Dendritic cell treated with granulocyte-macrophage colony-stimulating factor and Interleukin-4, amounts not matched to agents 40 ng/mL and 50 ng/mL, for 4 days (primary cell): ENCODE results near the gene EXOC6B.

Experiments used
- H3K27ac Mint-ChIP-seq: one replicate; pipeline ENCODE4 v1.8.0; 2022; ENCODE audit warnings: mild to moderate bottlenecking, mixed read lengths
- H3K27me3 Mint-ChIP-seq: one replicate; pipeline ENCODE4 v1.8.0; 2022; ENCODE audit warnings: mild to moderate bottlenecking, mixed read lengths
- H3K36me3 Mint-ChIP-seq: one replicate; pipeline ENCODE4 v1.8.0; 2022; ENCODE audit warnings: low read depth, mixed read lengths
- H3K4me1 Mint-ChIP-seq: one replicate; pipeline ENCODE4 v1.8.0; 2022; ENCODE audit warnings: low read depth, mixed read lengths
- H3K4me3 Mint-ChIP-seq: one replicate; pipeline ENCODE4 v1.8.0; 2022; ENCODE audit warnings: mild to moderate bottlenecking, moderate library complexity, mixed read lengths
- H3K9me3 Mint-ChIP-seq: one replicate; pipeline ENCODE4 v1.8.0; 2022; ENCODE audit warnings: mixed read lengths
- intact Hi-C: fragments of 100-400 bp; cut with micrococcal nuclease; formaldehyde crosslinking; loops from one replicate; pipeline ENCODE4 v1.15.0; 2022

The EXOC6B gene

DNA sequence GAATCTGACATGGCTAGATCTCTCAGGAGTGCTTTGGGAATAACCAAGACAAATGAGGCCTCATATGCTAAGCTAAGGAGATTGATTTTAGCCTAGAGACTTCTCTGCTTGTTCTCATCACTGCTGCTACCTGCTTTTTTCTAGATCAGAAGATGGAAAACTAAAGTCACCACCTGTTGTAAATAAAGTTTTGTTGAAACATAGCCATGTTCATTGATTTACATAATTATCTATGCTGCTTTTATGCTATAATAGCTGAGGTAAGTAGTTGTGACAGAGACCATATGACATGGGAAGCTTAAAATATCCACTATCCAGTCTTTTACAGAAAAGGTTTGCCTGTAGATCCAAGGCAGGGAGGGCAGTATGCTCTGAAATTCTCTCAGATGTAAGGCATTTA, 632.1 kb downstream of the EXOC6B start:
- Mint-ChIP-seq H3K36me3 (no peaks in the 10 kb centered on the region), H3K27me3 (no peaks in the 10 kb centered on the region)
- intact Hi-C loops, result no loop called here

GRCh38 chr2:72191441-72191840, 634.4 kb downstream of the EXOC6B start:
- peaks cover 19% of the 10 kb centered on the region for H3K9me3 Mint-ChIP-seq

More for the DNA sequence above, 632.1 kb downstream of the EXOC6B start:
- Mint-ChIP-seq H3K27ac (no peak overlapping the region), H3K4me1 (no peaks in the 10 kb centered on the region), H3K9me3 (peaks cover 19% of the 10 kb centered on the region), H3K4me3 (no peak overlapping the region)

DNA sequence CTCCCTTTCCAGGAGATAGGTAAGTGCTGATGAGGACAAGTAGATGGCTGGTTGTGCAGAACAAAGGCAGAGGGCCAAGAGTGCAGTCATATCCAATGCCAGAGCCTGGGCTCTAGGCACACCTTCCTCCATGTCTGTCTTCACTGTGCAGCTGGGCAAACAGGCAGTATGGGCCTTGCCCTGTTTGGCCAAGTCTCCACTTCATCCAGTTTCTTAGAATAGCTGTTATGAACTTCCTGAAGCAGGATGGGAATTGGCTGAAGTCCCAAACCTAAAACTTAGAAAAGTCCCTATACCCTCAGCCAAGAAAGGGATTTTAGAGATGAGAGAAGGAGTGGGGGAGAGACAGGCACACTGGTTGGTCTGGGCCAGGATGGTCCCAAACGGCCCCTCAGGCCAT, 640.6 kb downstream of the EXOC6B start:
- Mint-ChIP-seq H3K4me3 (no peak overlapping the region), H3K4me1 (no peaks in the 10 kb centered on the region), H3K27ac (no peak overlapping the region), H3K9me3 (peaks cover 11% of the 10 kb centered on the region), H3K36me3 (no peaks in the 10 kb centered on the region), H3K27me3 (no peaks in the 10 kb centered on the region)
- intact Hi-C loops, result no loop called here

More at GRCh38 chr2:72191441-72191840, 634.4 kb downstream of the EXOC6B start:
- intact Hi-C loops, result no loop called here
- Mint-ChIP-seq H3K36me3 (no peaks in the 10 kb centered on the region), H3K27ac (no peak overlapping the region), H3K4me1 (no peaks in the 10 kb centered on the region), H3K27me3 (no peaks in the 10 kb centered on the region), H3K4me3 (no peak overlapping the region)

DNA sequence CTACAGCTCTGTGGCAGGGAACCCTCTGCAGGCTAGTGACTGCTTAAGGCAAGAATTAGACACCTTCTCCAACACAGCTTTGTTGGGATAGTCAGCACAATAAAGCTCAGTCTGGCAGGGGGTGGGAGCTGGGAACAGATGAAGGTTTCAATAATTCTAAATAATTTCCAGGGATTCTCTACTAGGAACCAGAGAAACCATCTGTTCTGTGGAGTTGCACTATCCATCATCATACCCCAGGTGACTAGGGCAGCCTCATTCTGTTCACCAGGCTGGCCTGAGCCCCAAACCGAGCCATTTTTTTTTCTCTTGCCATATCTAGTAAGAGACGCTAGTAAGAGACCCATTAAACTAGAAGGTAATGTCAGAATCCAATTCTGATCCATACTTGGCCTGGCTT, 642.4 kb downstream of the EXOC6B start:
- intact Hi-C loops, result no loop called here
- H3K9me3 Mint-ChIP-seq, result no peaks in the 10 kb centered on the region
- H3K4me1 Mint-ChIP-seq, result no peaks in the 10 kb centered on the region

DNA sequence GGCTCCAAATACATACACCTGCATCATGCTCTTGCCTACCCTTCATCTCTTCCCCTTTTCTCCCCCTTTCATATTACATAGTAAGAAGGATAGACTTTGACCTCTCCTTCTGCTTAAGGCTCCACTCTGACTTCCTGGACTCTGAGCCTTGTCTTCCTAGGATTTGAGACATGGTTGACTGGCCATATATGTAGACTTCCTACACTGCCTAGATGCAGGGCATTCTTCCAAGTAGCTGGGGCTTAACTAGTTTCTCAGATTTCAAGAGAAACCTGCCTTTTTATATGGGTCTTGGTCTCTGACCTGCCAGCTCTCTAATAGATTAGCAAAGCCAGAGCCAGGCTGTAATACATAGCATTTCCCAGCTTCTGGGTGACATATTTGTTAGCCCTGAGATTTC, 642.8 kb downstream of the EXOC6B start:
- Mint-ChIP-seq H3K9me3 (no peaks in the 10 kb centered on the region), H3K4me1 (no peaks in the 10 kb centered on the region), H3K4me3 (no peak overlapping the region), H3K27me3 (no peaks in the 10 kb centered on the region), H3K36me3 (no peaks in the 10 kb centered on the region), H3K27ac (no peak overlapping the region)
- intact Hi-C loops, result no loop called here

More for the DNA sequence above, 642.4 kb downstream of the EXOC6B start:
- H3K27me3 Mint-ChIP-seq, result no peaks in the 10 kb centered on the region
- H3K4me3 Mint-ChIP-seq, result no peak overlapping the region
- no peaks in the 10 kb centered on the region for H3K36me3 Mint-ChIP-seq
- no peak overlapping the region for H3K27ac Mint-ChIP-seq

- intact Hi-C loops, result no loop called here
- no peak overlapping the region for H3K27ac Mint-ChIP-seq
- H3K9me3 Mint-ChIP-seq, result no peaks in the 10 kb centered on the region
- no peaks in the 10 kb centered on the region for H3K36me3 Mint-ChIP-seq
- no peak overlapping the region for H3K4me3 Mint-ChIP-seq
- no peaks in the 10 kb centered on the region for H3K4me1 Mint-ChIP-seq
- H3K27me3 Mint-ChIP-seq, result no peaks in the 10 kb centered on the region
Observed at GRCh38 chr2:72182547-72182946, 643.3 kb downstream of the EXOC6B start.

DNA sequence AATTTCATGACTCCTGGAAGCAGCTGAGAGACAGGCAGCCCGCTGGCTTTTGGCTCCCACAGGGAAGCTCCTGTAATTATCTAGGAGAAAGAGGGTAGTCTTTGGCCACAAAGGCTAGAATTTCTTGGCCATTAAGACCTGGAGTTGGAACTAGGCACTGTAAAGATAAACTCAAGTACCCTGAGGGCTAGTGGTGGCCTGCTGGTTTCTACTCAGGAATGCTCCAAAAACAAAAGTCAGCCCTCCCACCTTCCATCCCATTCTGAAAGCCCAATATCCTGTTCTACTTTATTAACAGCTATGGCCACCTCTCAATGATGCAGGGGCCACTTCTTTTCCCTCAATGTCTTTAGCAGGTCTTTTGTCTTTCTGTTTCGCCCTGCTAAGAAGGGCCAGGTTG, 644.2 kb downstream of the EXOC6B start:
- intact Hi-C loops, result no loop called here
- H3K36me3 Mint-ChIP-seq, result no peaks in the 10 kb centered on the region
- no peaks in the 10 kb centered on the region for H3K27me3 Mint-ChIP-seq
- no peak overlapping the region for H3K27ac Mint-ChIP-seq
- H3K9me3 Mint-ChIP-seq, result no peaks in the 10 kb centered on the region
- H3K4me3 Mint-ChIP-seq, result no peak overlapping the region
- no peaks in the 10 kb centered on the region for H3K4me1 Mint-ChIP-seq

- Mint-ChIP-seq H3K4me3 (no peak overlapping the region), H3K27ac (no peak overlapping the region), H3K9me3 (no peaks in the 10 kb centered on the region), H3K27me3 (no peaks in the 10 kb centered on the region), H3K4me1 (no peaks in the 10 kb centered on the region), H3K36me3 (peaks cover 6% of the 10 kb centered on the region)
- intact Hi-C loops, result no loop called here
Observed at GRCh38 chr2:72180351-72180750, 645.5 kb downstream of the EXOC6B start.

- intact Hi-C loops, result no loop called here
- peaks cover 6% of the 10 kb centered on the region for H3K36me3 Mint-ChIP-seq
- no peaks in the 10 kb centered on the region for H3K4me1 Mint-ChIP-seq
- no peak overlapping the region for H3K4me3 Mint-ChIP-seq
- no peak overlapping the region for H3K27ac Mint-ChIP-seq
- H3K9me3 Mint-ChIP-seq, result no peaks in the 10 kb centered on the region
- H3K27me3 Mint-ChIP-seq, result no peaks in the 10 kb centered on the region
Observed at GRCh38 chr2:72178551-72178950, 647.3 kb downstream of the EXOC6B start.

DNA sequence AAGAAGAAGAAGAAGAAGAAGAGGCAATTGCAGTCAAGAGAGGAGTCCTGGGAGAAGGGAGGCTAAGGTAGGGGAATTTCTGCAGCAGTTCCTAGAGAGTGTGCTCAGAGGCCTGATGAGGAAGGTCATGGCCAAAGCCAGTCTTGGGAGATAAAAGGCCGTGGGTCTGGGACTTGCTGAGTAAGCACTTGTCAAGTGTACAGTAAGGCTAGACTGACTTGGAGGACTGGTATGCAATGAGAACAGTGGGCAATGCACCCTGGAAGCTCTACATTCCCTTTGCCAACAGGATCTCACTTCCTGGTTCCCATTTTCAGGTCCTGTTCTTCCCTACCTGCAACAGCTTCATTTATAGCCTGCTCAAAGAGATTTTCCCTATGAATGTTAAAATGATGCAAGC, 649.6 kb downstream of the EXOC6B start:
- peaks cover 6% of the 10 kb centered on the region for H3K36me3 Mint-ChIP-seq
- H3K4me3 Mint-ChIP-seq, result no peak overlapping the region
- H3K27ac Mint-ChIP-seq, result no peak overlapping the region
- no peaks in the 10 kb centered on the region for H3K9me3 Mint-ChIP-seq
- no peaks in the 10 kb centered on the region for H3K4me1 Mint-ChIP-seq
- no peaks in the 10 kb centered on the region for H3K27me3 Mint-ChIP-seq
- intact Hi-C loops, result no loop called here

DNA sequence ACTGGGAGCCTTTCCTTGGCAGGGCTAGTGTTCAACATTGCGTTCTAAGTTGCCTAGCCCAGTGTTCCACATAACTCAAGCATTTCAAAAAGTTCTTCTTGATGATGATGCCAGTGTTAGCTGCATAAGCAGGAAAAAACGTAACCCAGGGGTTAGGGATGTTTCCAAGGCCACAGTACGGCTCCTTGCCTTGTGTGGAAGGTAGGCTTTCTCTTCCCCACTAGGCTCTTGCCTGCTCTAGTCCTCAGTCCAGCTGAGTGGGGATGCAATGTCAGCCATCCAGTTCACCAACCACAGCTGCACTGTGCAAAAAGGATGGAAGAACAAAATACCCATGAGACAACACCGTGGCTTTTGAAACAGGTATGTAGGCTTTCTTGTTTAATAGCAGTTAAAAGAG, 650.2 kb downstream of the EXOC6B start:
- Mint-ChIP-seq H3K9me3 (no peaks in the 10 kb centered on the region), H3K4me1 (no peaks in the 10 kb centered on the region), H3K4me3 (no peak overlapping the region), H3K36me3 (peaks cover 6% of the 10 kb centered on the region), H3K27ac (no peak overlapping the region), H3K27me3 (no peaks in the 10 kb centered on the region)
- intact Hi-C loops, result no loop called here

GRCh38 chr2:72173640-72174321, 652.1 kb downstream of the EXOC6B start:
- peaks cover 6% of the 10 kb centered on the region for H3K36me3 Mint-ChIP-seq
- H3K27ac Mint-ChIP-seq, result no peak overlapping the region
- intact Hi-C loops, result no loop called here
- H3K27me3 Mint-ChIP-seq, result peaks cover 2% of the 10 kb centered on the region
- no peak overlapping the region for H3K4me3 Mint-ChIP-seq
- no peaks in the 10 kb centered on the region for H3K4me1 Mint-ChIP-seq
- H3K9me3 Mint-ChIP-seq, result no peaks in the 10 kb centered on the region

DNA sequence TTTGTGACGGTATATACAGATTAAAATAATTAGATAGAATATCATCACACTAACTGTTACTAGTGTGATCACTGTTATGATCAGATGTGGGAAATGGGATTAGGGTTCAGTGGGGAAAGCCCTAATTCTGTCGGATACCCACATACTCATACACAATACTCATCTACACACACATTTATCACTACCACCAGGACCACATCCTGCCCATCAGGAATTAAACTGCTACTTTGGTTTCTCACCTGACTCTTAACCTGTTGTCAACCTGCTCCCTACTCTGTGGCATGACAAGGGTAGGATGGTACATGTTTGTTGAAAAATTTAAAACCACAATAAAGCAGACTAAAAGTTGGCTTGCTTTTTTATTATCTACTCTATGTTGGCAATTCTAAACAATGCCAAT, 653.4 kb downstream of the EXOC6B start:
- no peaks in the 10 kb centered on the region for H3K4me1 Mint-ChIP-seq
- peaks cover 4% of the 10 kb centered on the region for H3K27me3 Mint-ChIP-seq
- intact Hi-C loops, result no loop called here
- no peak overlapping the region for H3K27ac Mint-ChIP-seq
- no peaks in the 10 kb centered on the region for H3K9me3 Mint-ChIP-seq
- no peak overlapping the region for H3K4me3 Mint-ChIP-seq
- H3K36me3 Mint-ChIP-seq, result peaks cover 6% of the 10 kb centered on the region

GRCh38 chr2:72166279-72166678, 659.6 kb downstream of the EXOC6B start:
- H3K4me1 Mint-ChIP-seq, result no peaks in the 10 kb centered on the region
- H3K9me3 Mint-ChIP-seq, result no peaks in the 10 kb centered on the region
- peaks cover 17% of the 10 kb centered on the region for H3K27me3 Mint-ChIP-seq
- H3K27ac Mint-ChIP-seq, result no peak overlapping the region
- intact Hi-C loops, result no loop called here
- no peaks in the 10 kb centered on the region for H3K36me3 Mint-ChIP-seq
- H3K4me3 Mint-ChIP-seq, result no peak overlapping the region

DNA sequence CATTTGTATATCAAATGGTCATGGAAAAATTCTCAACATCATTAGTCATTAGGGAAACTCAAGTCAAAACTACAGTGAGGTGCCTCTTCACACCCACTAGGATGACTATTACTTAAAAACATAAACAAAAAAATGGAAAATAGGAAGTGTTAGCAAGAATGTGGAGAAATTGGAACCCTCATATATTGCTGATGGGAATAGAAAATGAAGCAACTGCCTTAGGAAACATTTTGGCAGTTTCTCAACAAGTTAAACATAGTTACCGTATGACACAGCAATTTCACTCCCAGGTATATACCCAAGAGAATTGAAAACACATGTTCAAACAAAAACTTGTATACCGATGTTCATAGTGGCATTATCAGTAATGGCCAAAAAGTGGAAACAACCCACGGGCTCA, 660.0 kb downstream of the EXOC6B start:
- Mint-ChIP-seq H3K27me3 (peaks cover 22% of the 10 kb centered on the region), H3K36me3 (no peaks in the 10 kb centered on the region), H3K4me3 (no peak overlapping the region), H3K9me3 (no peaks in the 10 kb centered on the region), H3K4me1 (no peaks in the 10 kb centered on the region), H3K27ac (no peak overlapping the region)
- intact Hi-C loops, result no loop called here
